Omental fat pad (tissue), 4 donors: ENCODE measurements around the gene PTGES2. TPM values are rescaled to one million over a fixed set of nuclear protein-coding genes. Genes with fewer than 3 reads are reported as not detected.

Experiments
- ATAC-seq: fragments of 150-250 bp; one replicate; pipeline ENCODE4 v1.9.1; 2016; ENCODE audit warnings: mild to moderate bottlenecking, moderate library complexity; ENCODE audit not compliant: low FRiP score
- DNase-seq: peaks from one replicate; pipeline ENCODE4 v3.0.0-alpha.2; 2019; ENCODE audit warnings: low spot score
- total RNA-seq, 4 donors: library from RNA; depleted of rRNA; stranded (reverse); fragments of >200 nt; gene quantifications; one replicate each; pipeline ENCODE4 v1.1.0, GENCODE V29; 2016
- TF ChIP-seq, protein P1 (sequence below), 3 donors: fragments of 450-650 bp; IDR thresholded peaks; one replicate each; pipeline ENCODE4 v1.5.1; 2016 to 2017; ENCODE audit warnings: antibody characterized with exemption in 3 of 3, mild to moderate bottlenecking in 3 of 3, moderate library complexity in 2 of 3

The PTGES2 gene
- total RNA-seq, 4 donors from 2014 or later: 34.6 to 59.4 (median 53.0) TPM

DNA sequence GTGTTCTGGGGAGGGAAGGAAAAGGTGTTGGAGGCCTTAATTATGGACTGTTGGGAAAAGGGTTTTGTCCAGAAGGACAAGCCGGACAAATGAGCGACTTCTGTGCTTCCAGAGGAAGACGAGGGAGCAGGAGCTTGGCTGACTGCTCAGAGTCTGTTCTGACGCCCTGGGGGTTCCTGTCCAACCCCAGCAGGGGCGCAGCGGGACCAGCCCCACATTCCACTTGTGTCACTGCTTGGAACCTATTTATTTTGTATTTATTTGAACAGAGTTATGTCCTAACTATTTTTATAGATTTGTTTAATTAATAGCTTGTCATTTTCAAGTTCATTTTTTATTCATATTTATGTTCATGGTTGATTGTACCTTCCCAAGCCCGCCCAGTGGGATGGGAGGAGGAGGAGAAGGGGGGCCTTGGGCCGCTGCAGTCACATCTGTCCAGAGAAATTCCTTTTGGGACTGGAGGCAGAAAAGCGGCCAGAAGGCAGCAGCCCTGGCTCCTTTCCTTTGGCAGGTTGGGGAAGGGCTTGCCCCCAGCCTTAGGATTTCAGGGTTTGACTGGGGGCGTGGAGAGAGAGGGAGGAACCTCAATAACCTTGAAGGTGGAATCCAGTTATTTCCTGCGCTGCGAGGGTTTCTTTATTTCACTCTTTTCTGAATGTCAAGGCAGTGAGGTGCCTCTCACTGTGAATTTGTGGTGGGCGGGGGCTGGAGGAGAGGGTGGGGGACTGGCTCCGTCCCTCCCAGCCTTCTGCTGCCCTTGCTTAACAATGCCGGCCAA lies 19.1 kb downstream of the PTGES2 start:
- DNase-seq (no peak), ATAC-seq (no peak)
- TF ChIP-seq, protein P1, sequence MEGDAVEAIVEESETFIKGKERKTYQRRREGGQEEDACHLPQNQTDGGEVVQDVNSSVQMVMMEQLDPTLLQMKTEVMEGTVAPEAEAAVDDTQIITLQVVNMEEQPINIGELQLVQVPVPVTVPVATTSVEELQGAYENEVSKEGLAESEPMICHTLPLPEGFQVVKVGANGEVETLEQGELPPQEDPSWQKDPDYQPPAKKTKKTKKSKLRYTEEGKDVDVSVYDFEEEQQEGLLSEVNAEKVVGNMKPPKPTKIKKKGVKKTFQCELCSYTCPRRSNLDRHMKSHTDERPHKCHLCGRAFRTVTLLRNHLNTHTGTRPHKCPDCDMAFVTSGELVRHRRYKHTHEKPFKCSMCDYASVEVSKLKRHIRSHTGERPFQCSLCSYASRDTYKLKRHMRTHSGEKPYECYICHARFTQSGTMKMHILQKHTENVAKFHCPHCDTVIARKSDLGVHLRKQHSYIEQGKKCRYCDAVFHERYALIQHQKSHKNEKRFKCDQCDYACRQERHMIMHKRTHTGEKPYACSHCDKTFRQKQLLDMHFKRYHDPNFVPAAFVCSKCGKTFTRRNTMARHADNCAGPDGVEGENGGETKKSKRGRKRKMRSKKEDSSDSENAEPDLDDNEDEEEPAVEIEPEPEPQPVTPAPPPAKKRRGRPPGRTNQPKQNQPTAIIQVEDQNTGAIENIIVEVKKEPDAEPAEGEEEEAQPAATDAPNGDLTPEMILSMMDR (IDR thresholded peaks at IDR 0.05): no peak

DNA sequence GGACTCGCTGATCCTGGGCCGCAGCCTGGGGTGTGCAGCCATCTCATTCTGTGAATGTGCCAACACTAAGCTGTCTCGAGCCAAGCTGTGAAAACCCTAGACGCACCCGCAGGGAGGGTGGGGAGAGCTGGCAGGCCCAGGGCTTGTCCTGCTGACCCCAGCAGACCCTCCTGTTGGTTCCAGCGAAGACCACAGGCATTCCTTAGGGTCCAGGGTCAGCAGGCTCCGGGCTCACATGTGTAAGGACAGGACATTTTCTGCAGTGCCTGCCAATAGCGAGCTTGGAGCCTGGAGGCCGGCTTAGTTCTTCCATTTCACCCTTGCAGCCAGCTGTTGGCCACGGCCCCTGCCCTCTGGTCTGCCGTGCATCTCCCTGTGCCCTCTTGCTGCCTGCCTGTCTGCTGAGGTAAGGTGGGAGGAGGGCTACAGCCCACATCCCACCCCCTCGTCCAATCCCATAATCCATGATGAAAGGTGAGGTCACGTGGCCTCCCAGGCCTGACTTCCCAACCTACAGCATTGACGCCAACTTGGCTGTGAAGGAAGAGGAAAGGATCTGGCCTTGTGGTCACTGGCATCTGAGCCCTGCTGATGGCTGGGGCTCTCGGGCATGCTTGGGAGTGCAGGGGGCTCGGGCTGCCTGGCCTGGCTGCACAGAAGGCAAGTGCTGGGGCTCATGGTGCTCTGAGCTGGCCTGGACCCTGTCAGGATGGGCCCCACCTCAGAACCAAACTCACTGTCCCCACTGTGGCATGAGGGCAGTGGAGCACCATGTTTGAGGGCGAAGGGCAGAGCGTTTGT lies 19.9 kb downstream of the PTGES2 start:
- no peak for ATAC-seq
- TF ChIP-seq, protein P1 (IDR thresholded peaks at IDR 0.05): no peak
- no peak for DNase-seq

DNA sequence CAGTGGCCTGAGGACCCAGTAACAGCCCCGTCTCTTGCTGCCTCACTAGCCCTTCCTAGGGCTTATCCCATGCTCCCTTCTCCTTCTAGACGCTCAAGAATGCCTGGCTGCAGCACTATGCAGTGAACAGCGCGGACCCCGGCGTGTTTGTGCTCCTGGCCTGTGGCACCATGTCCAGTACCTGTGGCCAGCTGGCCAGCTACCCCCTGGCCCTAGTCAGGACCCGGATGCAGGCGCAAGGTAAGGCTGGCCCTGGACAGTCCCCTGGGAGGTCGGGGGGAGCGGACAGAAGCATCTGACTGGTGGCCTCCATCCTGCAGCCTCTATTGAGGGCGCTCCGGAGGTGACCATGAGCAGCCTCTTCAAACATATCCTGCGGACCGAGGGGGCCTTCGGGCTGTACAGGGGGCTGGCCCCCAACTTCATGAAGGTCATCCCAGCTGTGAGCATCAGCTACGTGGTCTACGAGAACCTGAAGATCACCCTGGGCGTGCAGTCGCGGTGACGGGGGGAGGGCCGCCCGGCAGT lies 20.5 kb downstream of the PTGES2 start:
- no peak for ATAC-seq
- TF ChIP-seq, protein P1 (IDR thresholded peaks at IDR 0.05): no peak
- DNase-seq: no peak

- ATAC-seq (no peak), DNase-seq (no peak)
- TF ChIP-seq, protein P1 (IDR thresholded peaks at IDR 0.05): no peak
Measured at GRCh38 chr9:128106181-128106939, 21.2 kb downstream of the PTGES2 start.

DNA sequence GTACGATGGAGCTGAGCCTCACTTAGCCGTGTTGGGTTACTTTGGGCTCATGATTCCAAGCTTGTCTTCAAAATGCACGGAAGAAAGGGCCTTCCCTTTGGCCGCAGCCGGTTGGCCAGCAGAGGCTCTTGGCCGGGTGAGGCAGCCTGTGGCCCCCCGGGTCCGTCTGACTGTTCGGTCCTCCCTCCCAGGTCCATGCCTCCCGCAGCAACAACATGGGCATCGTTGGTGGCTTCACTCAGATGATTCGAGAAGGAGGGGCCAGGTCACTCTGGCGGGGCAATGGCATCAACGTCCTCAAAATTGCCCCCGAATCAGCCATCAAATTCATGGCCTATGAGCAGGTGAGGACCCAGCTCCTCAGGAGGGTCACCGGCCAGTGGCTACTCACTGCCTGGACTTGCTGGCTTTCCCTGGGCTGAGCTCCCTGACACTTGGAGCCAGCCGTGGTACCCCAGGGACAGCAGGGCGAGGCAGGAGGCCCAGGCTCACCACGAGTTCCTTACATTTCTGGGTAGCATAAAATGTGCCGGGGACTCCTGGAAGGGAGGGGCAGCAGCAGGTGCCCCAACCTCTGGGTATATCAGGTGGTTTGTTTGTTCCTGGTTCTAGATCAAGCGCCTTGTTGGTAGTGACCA lies 21.9 kb downstream of the PTGES2 start:
- TF ChIP-seq, protein P1 (IDR thresholded peaks at IDR 0.05): no peak
- DNase-seq: no peak

DNA sequence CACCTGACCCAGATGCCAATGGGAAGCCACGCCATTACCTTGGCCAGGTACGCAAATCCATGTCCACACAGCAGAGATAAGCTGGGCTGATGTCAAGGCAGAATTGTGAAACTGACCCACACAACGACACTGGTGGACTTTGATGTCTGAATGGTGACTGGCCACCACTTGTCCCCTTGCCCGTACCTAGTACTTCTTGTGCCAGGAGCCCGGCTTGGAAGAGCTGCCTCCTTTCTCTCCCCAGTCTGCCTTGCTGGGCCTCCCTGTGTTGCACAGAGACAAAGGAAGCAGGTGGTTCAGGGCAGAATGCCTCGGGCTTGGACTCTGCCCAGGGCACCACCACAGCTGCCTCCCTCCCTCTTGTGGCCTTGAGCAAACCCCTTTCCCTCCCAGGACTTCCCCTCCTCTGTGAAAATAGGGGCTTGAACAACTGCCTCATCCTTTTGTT lies 23.3 kb downstream of the PTGES2 start:
- TF ChIP-seq, protein P1 (IDR thresholded peaks at IDR 0.05): no peak
- no peak for ATAC-seq
- DNase-seq: no peak

More for the DNA sequence above, 21.9 kb downstream of the PTGES2 start:
- ATAC-seq: no peak
